HG02938 (cell line): ENCODE measurements around the gene FMNL1.

Experiments used
- ATAC-seq: cut with Tn5 transposase; IDR thresholded peaks from one replicate; pipeline ENCODE4 v1.9.1; 2021; ENCODE audit warnings: mild to moderate bottlenecking, moderate library complexity; ENCODE audit not compliant: unreplicated experiment

The FMNL1 gene

DNA sequence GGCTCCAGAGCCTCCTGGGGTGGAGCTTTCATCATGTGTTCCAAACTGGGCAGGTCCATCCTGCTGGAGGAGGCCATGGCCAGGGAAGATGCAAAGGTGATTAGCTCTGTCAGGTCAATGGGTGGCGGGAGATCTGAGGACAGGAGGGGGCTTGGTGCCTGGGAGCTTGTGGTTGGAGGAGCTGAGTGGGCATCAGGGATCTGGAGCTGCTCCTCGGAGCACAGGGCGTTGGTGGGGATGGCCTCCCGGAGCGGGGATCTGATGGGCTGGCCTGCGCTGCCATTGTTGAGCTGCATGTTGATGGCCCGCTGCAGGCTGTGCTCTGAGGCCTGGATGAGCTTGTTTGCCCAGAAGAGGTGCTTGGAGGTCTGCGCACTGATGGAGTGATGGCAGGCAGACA lies 33.7 kb downstream of the FMNL1 start:
- no peak for ATAC-seq

GRCh38 chr17:45256114-45256966 lies 34.7 kb downstream of the FMNL1 start:
- ATAC-seq: no peak

DNA sequence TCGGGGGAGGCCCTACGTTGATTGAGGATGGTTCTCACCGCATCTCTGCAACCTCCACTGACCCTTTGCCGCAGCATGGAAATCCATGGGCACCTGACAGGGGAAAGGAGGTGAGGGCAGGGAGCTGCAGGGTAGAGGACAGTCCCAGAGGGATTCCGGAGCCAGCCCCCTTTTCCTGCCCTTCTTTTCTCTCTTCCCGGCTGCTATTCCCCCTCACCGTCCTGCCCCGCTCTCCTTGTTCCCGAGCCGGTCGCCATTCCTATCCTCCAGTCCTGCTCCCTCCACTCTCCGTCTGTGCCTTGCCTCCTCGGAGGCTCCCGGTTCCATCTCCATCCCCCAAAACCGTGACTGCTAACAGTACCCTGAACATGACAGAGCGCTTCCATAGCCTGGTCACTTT lies 35.4 kb downstream of the FMNL1 start:
- ATAC-seq: no peak

DNA sequence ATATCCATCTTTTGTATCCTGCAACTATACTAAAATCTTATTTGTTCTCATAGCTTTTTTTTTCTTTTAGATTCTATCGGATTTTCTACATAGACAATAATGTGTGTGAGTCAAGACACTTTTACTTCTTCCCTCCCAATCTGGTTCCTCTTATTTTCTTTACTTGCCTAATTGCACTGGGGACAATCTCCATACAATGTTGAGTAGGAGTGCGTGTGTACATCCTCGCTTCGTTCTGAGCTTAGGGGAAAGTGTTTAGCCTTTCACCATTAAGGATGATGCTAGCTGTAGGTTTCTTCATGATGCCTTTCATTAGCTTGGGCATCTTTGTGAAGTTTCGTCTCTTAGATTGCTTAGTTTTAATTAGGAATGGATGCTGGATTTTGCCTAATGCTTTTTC lies 37.3 kb downstream of the FMNL1 start:
- ATAC-seq: no peak

DNA sequence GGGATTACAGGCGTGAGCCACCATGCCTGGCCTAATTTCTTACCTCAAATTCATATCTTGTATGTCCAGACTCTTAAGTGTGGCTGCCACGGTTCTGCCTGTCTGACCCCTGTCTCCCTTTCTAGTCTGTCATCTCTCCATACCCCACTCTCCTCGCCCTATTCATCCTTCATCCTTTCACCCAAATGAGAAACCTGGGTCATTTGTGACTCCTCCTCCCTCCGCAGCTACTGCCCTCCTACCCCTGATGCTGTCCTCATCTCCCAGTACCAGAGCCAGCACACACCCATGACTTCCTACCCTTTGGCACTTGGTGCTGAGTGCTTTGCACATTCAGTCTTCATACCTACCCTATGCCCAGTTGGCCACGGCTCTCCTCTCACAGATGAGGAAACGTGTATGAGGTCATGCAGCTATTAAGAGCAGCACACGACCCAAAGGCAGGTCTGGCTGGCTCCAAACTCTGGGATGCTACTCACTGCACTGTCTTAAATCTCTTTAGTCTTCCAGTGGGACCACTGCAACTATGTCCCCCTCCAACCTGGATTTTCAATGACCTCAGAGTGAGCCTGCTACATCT lies 38.6 kb downstream of the FMNL1 start:
- no peak for ATAC-seq

- no peak for ATAC-seq
Measured at GRCh38 chr17:45261577-45262515, 40.2 kb downstream of the FMNL1 start, which contains the start of gene SPATA32. SPATA32 (minus strand) TSS chr17:45262094; CDS start chr17:45262016, 78 bp downstream.

- no peak for ATAC-seq
Measured at GRCh38 chr17:45262516-45263476, 41.1 kb downstream of the FMNL1 start.

GRCh38 chr17:45263477-45263860 lies 41.8 kb downstream of the FMNL1 start:
- ATAC-seq: no peak

- ATAC-seq: no peak
Measured at GRCh38 chr17:45264430-45264829, 42.7 kb downstream of the FMNL1 start.

GRCh38 chr17:45264988-45265387 lies 43.3 kb downstream of the FMNL1 start:
- ATAC-seq: no peak

GRCh38 chr17:45265821-45266220 lies 44.1 kb downstream of the FMNL1 start:
- ATAC-seq: no peak

- ATAC-seq: no peak
Measured at GRCh38 chr17:45266372-45266926, 44.8 kb downstream of the FMNL1 start.

DNA sequence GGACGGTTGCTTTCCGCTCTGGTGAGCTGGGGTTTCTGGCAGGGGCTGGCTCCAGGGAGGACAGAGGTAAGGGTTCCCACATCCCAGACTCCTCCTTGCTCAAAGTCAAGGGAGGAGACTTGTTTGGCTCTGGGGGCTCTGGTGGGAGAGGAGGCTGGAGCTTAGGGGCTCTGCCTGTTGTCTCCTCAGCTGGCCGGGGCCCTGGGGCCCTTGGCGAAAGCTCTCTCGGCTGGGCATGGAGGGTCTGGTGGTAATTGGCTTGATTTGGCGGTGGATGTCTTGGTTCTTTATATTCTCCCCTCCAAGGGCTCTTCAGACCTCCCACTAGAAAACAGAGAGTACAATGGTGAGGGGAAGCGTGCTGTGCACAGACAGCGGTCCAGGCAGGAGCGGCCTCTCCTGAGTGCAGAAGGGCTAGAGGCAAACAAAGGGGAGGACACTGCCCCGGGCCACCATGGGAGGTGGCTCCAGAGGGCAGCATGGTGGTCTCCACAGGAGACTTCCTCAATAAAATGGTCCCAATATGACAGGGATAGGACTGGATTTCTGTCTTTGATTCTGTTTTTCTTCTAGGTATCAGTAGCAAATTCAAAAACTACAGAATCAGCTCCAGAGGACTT lies 45.9 kb downstream of the FMNL1 start:
- no peak for ATAC-seq

- no peak for ATAC-seq
Measured at GRCh38 chr17:45269912-45270311, 48.2 kb downstream of the FMNL1 start.

DNA sequence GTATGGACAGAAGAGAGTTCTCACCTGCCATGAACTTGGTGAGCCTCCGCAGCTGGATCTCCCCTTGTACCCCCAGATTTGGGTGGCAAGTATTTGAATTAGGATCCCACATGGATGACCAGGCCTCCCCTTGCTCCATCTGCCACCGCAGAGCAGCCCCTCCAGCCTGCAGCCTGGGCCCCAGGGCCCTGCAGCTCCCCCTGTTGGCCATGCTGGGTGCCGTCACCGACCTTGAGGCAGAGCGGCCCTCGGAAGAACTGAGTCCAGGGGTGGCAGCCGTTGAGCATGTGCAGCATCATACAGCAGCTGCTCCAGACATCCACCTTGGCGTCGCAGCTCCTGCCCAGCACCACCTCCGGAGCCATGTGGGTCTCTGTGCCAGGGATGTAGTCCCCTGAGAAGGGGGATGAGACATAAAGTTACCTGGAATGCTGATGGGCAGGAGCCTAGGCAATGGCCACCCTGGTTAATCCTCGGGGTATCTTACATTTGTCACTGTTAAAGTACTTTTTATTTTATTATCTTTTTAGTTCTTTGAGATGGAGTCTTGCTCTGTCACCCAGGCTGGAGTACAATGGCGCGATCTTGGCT lies 49.2 kb downstream of the FMNL1 start:
- ATAC-seq: no peak

GRCh38 chr17:45271603-45272002 lies 49.9 kb downstream of the FMNL1 start:
- ATAC-seq: no peak

- ATAC-seq: no peak
Measured at GRCh38 chr17:45273551-45273957, 51.9 kb downstream of the FMNL1 start.

GRCh38 chr17:45274033-45274432 lies 52.3 kb downstream of the FMNL1 start:
- ATAC-seq: no peak

DNA sequence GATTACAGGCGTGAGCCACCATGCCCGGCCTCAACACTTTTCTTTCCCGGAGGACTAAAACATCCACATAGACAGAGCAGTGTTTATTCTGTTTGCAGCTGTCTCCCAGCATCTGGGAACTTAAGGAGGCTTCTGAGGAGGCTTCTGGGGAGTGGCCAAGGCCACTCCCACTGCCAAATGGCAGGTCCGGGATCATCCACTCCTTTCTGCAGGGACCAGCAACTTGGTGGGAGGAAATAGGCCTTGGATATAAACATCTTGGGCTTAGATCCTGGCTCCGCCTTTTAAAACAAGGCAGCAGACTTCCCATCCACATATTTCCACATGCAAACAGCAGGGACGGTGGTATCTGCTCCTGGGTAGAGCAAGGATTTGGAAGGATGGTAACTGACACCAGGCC lies 54.3 kb downstream of the FMNL1 start:
- ATAC-seq: no peak
